HG03159 (cell line): ENCODE results near the gene WDR48.

Experiments
- ATAC-seq: cut with Tn5 transposase; IDR thresholded peaks from one replicate; pipeline ENCODE4 v1.9.1; 2021; ENCODE audit warnings: mild to moderate bottlenecking, moderate library complexity; ENCODE audit not compliant: unreplicated experiment

The WDR48 gene

DNA sequence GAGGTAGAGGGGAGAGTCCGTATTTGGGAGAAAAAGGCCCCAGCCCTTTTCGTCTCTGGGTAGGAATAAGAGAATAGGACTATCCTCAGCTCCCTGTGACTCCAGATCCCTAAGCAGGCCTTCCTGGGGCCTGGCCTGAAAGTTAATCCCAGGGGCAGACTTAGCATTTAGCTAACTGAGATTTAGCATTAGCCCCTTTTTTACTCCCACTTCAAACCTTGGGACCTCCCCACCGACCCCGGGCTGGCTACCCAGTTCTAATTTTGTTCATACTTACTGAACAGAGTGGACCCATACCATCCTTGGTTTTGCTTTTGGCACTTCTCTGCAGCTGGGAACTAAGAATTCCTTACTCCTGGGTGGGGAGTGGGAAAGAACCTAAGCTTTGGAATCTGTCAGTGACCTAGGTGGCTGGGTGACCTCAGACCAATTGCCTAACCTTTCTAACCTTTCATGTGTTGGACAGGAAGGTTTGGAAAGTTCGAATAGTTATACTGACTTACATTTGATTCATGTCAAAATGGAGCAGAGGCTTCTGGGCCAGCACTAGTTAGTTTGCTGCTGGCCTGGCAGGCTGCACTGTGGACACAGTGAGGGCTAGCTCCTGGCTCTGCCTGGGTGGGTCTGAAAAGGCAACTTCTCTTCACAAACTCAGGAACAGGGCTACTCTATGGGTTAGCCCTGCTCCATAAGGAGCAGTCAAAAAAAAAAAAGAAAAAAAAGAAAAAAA lies 67.3 kb downstream of the WDR48 start:
- no peak for ATAC-seq

DNA sequence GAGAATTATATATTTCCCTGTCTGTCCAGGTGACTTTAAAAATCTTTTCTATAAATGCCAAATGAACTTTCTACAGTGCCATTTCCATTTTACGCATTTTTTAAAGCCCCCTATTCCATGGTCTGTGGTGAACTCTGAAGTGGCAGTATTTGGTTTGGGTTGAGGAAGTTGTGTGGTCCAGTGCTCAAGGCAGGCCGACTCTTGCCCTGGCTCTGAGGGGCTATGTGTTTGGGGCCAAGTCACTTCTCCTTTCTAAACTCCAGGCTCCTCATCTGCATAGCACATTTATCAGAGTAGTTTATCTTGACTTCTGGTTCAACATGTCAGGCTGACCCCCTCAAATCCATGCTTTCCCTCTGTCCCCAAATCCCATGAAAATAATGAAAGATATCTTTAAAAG lies 69.8 kb downstream of the WDR48 start:
- no peak for ATAC-seq

DNA sequence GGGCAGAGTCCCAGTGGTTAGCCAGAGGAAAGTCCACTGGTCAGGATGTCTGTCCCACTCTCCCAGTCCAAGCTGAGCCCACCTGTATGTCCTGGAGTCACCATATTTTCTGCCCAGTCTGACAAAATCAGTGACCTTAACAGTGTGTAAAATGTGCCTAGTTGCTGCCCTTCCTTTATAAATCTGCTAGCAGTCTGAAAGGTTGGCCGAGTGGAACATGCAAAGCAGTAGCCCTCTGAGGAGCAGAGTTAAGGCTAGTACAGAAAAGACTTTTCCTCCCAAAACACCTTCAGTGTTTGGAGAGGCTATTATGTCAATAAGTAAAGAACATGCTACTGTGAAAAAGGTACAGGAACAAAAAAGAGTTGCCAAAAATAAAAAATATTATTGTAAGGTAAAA lies 71.0 kb downstream of the WDR48 start:
- ATAC-seq: peak; percentile 64

DNA sequence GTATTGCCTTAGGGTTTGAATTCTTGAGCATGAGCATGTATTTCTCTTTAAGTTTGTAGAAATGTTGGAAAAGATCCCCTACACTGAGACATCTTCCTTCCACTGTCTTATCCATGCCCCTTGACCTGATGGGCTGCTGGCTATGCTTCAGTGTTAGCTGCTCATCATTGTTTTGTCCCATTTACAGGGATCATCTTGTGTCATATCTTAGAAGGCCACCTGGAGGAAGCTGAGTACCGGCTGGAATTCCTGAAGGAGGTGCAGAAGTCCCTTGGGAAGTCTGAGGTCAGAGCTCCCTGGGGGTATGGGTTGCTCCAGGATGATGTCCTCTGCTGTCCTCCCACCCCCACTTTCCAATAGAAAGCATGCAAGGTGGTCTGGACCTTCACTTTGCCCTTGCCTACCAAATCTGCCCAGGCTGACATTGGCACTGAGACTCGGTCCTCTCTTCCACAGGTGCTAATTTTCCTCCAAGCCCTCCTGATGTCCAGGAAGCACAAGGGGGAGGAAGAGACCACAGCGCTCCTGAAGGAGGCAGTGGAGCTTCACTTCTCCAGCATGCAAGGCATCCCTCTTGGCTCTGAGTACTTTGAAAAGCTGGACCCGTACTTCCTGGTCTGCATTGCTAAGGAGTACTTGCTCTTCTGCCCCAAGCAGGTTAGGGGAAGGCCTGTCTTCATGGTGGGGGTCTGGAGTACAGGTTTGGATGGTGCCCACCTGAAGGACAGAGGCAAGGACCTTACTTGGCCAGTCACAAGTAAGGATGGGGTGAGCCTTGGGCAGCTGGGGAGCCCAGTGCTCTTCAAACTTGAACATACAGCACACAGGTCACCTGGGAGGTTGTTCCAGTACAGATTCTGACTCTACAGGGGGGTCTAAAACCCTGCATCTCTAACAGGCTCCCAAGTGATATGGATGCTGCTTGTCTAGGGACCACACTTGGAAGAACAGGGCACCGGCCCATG lies 73.3 kb downstream of the WDR48 start:
- no peak for ATAC-seq

DNA sequence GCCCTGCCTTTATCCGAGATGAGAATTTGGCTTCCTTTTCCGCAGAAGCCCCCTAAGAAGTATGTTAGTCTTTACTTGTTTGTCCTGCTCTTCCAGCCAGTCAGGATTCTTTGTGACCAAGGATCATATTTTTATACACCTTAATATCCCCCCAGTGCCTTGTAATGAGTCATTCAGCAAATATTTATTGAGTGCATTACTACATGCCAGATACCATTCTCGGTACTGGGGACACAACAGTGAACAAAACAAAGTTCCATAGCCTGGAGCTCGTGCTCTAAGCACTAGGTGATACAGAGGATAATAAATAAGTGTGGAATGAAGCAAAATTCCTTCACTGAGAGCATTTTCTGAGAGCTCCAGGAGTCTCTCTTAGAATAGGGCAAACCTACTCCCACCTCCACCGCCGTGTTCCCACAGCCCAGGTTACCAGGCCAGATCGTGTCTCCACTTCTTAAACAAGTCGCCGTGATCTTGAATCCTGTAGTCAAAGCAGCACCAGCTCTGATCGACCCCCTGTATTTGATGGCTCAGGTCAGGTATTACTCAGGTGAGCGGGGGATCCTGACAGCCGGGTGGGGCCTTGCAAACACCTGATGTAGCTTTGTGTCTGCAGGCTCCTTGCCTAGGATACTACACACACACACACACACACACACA lies 74.2 kb downstream of the WDR48 start:
- ATAC-seq: no peak

DNA sequence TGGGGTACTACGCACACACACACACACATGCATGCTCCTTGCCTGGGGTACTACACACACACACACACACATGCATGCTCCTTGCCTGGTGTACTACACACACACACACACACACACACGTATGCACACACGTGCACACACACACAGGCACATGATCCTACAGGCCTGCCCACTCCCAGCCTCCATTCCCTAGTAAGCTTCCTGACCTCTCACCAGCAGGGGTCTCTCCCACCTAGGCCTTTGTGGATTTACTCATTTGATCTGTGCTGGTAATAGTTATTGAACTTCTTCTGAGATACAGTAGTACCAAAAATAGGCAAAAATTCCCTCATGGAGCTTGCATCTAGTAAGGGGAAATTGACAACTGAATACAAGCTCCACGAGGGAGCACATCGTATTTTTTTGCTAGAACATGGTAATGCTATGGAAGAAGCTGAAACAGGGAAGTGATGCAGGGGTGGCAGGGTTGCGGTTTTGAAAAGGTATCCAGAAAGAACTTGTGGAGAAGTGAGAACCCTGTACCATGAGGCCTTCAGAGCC lies 74.8 kb downstream of the WDR48 start:
- no peak for ATAC-seq

DNA sequence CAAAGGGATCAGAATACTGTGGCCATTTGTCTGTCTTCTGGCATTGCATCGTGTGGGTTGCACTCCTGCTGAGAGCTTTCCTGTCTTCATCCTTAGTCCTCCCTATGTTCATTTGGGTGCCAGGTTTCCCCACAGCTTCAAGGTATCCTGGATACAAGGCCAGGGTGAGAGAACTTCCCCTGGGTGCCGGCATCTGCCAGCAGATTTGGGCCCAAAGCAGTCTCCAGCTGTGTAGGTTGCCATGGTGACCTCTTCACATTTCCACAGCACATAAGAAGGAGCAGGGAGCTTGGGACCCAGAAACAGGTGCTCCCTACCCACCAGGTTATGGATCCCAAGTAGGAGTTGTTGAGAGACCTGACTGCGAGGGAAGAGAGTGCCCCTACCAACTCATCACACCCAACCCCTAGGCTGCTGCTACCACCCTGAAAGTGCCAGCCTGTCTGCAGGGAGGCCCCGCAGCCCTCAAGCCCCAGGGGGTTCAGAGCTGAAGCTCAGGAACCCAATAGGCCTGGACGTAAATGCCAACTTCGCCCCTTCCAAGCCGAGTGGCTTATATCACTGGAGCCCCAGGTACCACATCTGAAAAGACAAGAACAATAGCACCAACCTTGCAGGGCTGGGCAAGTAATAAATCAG lies 75.6 kb downstream of the WDR48 start:
- no peak for ATAC-seq

DNA sequence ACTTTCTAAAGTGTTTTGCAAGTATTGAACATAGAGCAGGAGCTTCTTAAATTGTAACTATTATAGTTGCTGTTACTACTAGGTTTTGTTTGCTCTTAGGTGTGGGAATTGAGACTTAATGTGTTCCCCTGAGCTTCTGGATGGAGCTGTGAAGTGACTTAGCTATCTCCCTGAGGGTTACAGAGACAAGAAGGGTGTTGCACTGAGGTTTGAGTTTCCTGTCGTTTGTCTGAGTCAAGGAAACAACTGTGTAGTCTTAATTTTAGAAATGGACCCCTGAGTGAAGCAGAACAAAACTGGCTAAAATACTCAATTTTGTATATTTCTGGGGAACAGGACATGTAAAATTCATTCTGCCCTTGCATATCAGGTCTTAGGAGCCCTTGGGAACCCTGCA lies 76.1 kb downstream of the WDR48 start:
- ATAC-seq: no peak

DNA sequence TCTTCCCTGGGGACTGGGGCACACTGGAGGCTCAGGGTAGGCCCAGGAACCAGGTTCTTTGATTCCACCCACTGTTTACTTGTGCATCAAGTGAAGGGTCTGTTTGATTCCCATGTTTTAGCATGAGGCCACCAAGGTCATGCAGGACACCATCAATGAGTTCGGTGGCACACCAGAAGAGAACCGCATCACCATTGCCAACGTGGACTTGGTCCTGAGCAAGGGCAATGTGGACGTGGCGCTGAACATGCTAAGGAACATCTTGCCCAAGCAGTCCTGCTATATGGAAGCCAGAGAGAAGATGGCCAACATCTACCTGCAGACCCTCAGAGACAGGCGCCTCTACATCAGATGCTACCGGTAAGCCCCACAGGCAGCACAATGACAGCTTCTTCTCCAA lies 77.1 kb downstream of the WDR48 start:
- ATAC-seq: no peak

DNA sequence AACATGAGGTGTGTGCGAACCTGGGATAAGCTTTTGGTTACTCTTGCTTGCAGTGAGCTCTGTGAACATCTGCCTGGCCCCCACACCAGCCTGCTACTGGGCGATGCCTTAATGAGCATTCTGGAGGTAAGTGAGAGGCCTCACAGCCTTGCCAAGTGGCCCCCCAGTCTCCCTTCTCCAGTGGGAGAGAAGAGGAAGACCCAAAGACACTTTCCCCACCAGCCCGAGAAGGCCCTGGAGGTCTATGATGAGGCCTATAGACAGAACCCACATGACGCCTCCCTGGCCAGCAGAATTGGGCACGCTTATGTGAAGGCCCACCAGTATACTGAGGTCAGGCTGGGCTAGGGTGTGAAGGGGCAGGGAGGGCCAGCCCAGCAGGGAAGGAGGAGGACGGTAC lies 78.2 kb downstream of the WDR48 start:
- ATAC-seq: no peak

DNA sequence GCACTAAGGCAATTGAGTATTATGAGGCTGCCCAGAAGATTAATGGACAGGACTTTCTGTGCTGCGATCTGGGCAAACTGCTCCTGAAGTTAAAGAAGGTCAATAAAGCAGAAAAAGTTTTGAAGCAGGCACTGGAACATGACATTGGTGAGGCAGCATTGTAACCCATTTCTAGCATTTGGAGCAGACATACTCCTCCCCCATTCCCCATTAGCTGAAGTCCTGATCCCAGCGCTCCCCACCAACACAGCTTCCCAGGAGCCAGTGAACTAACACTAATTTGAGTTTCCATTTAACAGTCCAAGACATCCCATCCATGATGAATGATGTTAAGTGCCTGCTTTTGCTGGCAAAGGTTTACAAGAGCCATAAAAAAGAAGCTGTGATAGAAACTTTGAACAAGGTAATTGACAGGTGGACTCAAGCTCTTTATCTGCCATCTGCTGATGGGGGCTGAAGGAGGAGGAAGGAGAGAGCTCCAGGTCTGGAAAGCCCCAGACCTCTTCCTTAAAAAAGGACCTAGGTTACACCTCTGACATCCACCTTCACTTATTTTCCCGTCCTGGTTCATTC lies 79.0 kb downstream of the WDR48 start:
- ATAC-seq: no peak

DNA sequence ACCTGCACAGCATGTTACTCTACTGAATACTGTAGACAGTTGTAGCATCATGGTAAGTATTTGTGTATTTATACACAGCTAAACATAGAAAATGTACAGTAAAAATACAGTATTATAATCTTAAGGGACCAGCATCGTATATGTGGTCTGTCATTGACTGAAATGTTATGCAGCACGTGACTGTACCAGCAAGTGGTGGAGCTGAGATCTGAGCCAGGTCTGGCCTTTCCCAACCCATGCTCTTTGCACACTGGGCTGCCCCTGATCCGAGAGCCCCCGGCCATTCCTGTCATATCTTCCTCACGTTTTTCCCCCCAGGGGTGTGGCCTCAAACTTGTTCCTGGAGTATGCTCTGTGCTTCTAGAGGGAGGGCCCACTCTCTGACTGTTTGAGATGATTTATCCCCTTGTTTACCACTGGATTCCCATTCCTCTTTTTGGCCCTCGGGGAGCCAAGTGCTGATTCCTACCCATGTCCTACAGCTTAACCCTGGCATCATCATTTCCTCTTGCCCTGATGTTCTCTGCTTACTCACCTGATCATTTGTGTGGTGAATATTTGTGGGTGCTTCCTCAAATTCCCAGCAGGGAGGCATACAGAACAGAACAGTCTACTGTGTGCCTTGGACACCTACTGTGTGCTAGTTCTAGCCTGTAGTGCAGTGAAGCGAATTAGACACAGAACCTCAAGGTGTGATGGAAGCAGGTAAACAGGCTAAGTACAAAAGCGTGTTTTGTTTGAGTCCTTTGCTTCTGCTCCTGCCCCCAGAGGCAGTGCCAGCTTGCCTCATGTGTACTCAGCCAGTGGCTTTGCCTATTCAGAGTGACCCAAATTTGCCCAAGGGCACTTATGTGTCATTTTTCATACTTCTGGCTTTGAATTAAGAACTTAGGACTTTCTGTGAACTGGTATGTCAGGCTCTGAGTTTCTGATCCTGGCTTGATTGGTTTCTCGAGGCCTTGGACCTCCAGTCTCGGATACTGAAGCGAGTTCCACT lies 80.6 kb downstream of the WDR48 start:
- ATAC-seq: no peak

DNA sequence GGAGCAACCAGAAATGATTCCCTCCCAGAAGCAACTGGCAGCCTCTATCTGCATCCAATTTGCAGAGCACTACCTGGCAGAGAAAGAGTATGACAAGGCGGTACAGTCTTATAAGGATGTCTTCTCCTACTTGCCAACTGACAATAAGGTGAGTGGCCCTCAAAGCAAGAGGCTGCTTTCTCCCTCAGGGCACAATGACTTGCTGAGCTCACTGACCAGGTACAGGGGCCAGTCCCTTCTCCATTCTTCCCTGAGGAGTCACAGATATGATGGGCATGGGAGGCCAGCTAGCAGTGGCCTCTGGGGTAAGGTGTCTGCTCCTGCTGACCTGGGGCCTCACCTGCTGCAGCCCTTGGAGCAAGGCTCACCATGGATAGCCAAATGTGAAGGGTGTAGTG lies 81.3 kb downstream of the WDR48 start:
- ATAC-seq: no peak

DNA sequence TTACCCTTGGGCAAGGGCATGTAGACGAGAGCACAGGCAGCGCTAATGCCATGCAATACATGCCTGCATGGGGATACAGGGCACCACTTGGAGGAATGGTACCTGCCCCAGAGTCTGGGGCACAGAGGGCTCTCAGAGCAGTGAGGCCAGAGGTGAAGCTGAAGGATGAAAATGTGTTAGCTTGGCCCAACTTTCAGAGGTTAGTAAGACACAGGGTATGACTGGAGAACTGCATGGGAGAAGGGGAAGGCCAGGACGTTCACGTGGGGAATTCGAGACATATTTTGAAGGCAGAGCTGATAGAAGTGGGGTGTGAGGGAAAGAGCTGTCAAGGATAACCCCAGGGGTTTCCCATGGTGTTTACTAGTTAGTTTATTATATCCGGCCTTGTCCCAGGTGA lies 82.0 kb downstream of the WDR48 start:
- ATAC-seq: no peak

DNA sequence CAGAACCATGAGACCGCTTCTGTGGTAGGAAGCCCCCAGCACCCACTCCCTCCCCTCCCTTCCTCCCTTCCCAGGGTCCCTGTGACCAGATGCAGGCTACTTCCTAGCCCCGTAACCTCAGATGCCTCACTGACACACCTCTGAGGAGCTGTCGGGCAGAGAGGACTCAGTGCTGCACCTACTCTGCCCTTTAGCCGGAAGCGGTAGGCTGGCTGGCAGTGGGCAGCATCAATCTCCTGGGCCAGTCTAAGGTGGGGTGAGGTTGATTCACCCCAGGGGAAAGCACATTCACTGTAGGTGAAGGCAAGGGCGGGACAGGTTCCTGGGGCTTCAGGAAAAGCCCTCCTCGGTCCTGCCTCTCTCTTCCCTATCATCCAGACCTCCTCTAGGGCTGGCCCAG lies 82.5 kb downstream of the WDR48 start:
- ATAC-seq: no peak

DNA sequence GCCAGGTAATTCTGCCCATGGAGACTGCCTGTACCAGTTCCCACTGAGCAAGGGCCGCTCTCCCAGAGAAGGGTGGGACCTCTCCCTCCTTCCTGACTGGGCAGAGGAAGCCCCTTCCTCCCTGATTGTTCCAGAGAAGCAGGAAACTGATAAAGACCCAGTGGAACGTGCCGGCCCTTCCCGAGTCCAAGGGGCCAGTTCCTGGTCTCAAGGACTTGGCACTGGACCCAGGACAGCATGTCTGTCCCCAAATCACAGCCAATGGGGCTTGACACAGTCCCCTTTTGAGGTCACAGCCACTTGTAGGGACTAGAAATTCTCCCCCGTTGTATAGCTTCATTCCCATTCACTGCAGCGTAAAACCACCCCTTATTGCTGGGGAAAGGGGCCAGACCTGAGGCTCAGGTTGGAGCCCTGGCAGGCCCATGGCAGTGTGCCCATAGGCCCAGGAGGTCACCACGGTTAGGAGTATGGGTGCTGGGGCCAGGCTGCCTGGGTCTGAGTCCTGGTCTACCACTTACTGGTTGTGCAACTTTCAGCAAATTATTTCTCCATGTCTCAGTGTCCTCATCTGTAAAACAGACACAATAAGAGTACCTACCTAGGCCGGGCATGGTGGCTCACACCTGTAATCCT lies 83.5 kb downstream of the WDR48 start:
- ATAC-seq: no peak

DNA sequence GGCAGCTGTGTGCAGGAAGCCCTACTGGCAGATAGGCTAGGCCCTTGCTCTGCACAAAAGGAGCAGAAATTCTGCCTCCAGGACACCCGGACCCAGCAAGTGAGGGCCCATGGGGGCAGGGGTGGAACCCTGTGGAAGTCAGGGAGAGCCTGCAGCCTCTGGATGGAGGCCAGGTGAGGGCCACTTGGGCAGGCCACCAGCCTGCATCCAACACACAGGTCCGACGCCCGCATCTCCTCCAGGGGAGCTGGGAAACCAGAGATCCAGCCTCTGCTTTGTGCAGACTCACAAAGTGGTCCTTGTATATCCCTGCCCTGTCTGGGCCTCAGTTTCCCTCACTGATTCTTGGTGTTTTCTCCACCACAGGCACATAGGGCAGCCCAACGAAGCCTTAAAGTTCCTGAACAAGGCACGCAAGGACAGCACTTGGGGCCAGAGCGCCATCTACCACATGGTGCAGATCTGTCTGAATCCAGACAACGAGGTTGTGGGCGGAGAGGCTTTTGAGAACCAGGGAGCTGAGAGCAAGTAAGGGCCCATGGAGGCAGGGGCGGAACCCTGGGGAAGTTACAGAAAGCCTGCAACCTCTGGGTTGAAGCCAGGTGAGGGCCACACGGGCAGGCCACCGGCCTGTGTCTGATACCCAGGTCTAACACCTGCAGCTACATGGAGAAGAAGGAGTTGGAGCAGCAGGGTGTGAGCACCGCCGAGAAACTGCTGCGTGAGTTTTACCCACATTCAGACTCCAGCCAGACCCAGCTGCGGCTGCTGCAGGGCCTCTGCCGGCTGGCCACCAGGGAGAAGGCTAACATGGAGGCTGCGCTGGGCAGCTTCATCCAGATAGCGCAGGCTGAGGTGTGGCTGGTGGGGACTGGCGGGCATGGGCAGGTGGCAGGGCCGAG lies 85.0 kb downstream of the WDR48 start:
- no peak for ATAC-seq

DNA sequence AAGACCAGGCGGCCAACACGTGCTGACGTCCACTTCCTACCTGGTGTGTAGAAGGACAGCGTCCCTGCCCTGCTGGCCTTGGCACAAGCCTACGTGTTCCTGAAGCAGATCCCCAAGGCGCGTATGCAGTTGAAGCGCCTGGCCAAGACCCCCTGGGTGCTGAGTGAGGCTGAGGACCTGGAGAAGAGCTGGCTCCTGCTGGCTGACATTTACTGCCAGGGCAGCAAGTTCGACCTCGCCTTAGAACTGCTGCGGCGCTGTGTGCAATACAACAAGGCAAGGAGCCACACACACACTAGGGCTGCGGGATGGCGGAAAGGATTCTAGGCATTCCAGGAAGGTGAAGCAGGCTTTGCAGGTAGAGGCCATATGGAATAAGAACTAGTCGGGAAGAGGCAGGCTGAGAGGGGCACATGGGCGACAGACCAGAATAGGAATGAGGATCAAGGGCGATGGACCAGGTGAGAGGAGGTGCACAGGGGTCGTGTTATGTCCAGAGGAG lies 85.7 kb downstream of the WDR48 start:
- ATAC-seq: no peak
